ENCODE data around the gene SLC12A5.

Gene SLC12A5

DNA sequence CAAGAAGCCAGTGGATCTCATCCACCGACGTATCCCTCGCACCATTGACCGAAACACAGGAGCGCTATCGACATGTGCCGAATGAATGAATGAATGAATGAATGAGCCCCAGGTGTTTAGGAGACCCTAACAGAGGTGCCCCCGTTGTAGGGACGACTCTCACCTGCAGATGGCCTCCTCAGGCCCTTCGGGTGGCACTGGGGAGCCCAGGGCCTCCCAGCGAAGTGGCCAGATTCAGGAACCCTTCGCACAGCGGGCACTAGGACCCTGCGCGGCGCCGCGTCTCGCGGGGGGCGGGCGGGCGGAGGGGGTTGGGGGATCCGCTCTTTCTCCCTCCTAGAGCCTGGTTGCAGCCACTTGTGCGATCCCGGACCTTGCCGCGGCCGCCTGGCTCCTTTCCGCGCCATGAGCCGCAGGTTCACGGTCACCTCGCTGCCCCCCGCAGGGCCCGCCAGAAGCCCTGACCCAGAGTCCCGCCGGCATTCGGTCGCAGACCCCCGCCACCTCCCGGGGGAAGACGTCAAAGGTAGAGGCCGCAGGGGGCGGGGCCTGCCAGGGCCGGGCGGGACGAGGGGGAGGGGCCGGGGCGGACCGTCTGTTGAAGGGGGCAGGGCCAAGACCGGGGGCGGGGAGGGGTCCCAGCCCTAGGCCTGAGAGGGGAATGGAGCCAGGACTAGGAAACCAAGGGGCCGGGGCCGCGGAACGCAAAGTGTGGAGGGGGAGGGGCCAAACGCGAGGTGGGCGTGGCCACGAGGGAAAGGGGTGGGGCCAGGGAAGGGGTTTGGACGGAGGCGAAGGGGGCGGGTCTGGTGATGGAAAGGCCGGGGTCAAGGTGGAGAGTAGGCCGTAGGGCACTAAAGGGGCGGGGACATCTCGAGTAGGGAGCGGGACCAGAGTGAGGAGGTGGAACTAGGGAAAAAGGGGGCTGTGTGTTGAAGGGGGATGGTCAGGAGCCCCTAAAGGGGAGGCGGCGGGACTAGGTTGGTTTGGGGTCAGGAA, 7.4 kb upstream of the SLC12A5 start:
- FAIRE-seq, result no peak

DNA sequence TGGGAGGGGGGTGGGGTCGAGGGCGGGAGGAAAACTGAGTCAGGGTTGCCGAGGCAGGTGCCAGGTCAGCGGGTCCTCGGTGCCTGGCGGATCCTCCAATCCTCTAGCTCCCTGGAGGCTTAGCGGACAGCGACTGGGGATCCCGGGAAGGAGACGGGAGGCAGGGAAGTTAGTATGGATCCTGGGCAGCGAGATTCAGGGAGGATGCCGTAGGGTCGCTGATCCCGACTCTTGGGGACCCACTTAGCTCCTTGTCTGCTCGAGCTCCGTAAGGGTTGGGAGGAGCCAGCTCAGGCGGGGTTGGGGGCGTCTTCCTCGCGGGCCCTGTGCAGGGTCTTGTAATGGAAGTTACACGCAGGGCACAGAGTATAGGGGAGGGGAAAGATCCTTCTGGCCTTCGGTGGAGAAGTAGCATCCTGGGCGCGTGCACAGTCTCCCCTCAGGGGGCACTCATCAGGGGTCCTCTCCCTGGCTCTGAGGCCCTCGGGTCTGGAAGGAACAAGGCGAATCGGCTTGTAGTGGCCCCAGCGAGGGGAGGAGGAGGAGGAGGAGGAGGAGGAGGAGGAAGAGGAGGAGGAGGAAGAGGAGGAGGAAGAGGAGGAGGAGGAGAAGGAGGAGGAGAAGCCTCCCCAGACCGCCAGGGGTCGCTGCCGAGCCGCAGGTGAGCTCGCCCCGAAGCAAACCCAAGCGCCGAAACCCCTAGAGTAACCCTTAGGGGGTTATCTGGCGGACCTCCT, 6.4 kb upstream of the SLC12A5 start:
- FAIRE-seq, result no peak

More for the DNA sequence above, 7.4 kb upstream of the SLC12A5 start:
- TF ChIP-seq, protein P1, sequence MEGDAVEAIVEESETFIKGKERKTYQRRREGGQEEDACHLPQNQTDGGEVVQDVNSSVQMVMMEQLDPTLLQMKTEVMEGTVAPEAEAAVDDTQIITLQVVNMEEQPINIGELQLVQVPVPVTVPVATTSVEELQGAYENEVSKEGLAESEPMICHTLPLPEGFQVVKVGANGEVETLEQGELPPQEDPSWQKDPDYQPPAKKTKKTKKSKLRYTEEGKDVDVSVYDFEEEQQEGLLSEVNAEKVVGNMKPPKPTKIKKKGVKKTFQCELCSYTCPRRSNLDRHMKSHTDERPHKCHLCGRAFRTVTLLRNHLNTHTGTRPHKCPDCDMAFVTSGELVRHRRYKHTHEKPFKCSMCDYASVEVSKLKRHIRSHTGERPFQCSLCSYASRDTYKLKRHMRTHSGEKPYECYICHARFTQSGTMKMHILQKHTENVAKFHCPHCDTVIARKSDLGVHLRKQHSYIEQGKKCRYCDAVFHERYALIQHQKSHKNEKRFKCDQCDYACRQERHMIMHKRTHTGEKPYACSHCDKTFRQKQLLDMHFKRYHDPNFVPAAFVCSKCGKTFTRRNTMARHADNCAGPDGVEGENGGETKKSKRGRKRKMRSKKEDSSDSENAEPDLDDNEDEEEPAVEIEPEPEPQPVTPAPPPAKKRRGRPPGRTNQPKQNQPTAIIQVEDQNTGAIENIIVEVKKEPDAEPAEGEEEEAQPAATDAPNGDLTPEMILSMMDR (IDR thresholded peaks at IDR 0.05; ENCODE audit: insufficient read depth, missing control alignments), result no peak
- peak; percentile 68 for DNase-seq (ENCODE audit: insufficient read length, low spot score)

DNA sequence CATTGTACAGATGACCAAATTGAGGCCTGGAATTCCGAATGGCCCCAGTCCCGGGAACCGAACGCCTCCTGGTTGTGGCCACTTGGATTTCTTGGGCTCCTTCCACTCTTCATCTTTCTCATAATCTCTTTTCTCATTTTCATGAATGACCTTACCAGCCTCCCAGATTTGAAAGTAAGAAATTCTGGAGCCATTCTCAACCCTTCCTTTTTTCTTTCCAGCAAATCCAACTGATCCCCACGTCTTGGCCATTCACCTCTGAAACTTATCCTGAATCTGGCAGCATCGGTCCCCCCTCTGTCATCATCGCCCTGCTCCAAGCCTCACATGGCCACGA, 5.9 kb upstream of the SLC12A5 start:
- TF ChIP-seq, protein P1 (IDR thresholded peaks at IDR 0.05; ENCODE audit: insufficient read depth, missing control alignments), result no peak
- DNase-seq (ENCODE audit: insufficient read length, low spot score), result no peak
- FAIRE-seq, result no peak

More for the DNA sequence above, 6.4 kb upstream of the SLC12A5 start:
- TF ChIP-seq, protein P1 (IDR thresholded peaks at IDR 0.05; ENCODE audit: insufficient read depth, missing control alignments), result peak; percentile 48
- no peak for DNase-seq (ENCODE audit: insufficient read length, low spot score)

DNA sequence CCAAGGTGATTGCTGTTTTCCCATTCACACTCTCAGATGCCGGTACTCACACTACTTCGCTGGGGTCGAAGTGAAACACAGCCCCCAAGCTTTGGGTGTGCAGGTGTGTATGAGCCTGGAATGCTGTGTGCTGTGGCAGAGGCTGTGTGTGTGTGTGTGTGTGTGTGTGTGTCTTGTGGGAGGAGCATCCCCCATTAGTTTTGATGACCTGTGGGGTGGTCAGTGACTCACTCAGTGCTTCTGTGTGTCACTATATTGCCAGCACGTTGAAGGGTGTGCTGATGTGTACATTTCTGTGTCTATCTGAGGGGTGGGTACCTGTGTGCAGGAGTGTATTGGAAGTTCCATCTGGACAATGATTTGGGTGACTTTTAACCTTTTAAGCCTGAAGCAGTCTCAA, 5.0 kb upstream of the SLC12A5 start:
- FAIRE-seq (no peak), DNase-seq (ENCODE audit: insufficient read length, low spot score) (no peak)
- TF ChIP-seq, protein P1 (IDR thresholded peaks at IDR 0.05; ENCODE audit: insufficient read depth, missing control alignments), result no peak

DNA sequence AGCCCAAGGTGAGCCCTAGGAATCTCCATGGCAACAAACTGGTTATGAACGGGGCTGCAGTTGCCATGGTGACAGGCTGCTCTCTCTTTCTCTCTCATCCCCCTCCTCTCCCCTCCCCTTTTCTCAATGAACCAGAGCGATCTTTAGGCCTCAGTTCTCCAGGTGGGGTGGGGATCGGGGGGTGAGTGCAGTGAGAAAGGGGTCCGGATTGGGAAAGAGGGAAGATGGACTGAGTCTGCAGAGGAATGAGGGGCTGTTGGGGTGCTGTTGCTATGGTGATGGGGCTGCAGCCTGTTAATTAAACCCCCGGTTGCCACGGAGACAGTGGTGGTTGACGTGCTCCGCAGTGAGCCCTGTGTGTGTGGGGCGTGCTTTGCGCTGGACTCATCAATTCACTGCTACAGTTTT, 3.6 kb upstream of the SLC12A5 start:
- FAIRE-seq (no peak), DNase-seq (ENCODE audit: insufficient read length, low spot score) (no peak)
- TF ChIP-seq, protein P1 (IDR thresholded peaks at IDR 0.05; ENCODE audit: insufficient read depth, missing control alignments), result no peak

DNA sequence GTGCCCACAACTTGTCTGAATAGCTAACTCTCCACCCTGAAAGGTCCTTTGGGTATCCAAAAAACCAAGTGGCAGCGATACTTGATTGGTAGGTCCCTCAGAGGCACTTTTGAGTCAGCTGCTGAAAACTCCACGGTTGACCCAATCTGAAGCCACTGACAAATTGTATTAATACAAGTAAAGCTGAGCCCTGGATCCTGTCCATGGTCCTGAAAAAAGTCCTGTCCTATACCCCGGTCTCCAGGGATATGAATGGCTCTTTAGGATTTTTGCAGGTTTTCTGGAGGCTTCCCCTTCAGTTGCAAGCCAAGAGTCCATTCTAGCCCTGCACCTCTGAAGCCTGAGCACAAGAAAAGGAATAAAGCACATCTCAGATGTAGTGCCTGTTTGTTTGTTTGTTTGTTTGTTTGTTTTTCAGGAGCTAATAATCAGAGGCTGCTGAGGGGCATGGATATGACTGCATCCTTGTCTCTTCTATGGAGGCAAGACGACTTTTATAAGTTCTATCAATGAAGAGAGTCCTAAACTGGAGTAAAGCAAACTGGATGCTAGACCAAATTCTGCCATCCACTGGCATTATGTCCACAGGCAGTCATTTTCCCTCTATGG, 1.7 kb upstream of the SLC12A5 start:
- FAIRE-seq (no peak), DNase-seq (ENCODE audit: insufficient read length, low spot score) (no peak)
- TF ChIP-seq, protein P1 (IDR thresholded peaks at IDR 0.05; ENCODE audit: insufficient read depth, missing control alignments), result no peak

All from D721Med (cell line).